Stimulated activated CD4-positive, alpha-beta T cell treated with anti-CD3 and anti-CD28 coated beads, Interleukin-4, amount 100 ng/mL, for 24 hours (primary cell): ENCODE data around the gene NCOR2.

Experiments
- DNase-seq: peaks from one replicate; pipeline ENCODE4 v3.0.0-alpha.2; 2020

Gene NCOR2

DNA sequence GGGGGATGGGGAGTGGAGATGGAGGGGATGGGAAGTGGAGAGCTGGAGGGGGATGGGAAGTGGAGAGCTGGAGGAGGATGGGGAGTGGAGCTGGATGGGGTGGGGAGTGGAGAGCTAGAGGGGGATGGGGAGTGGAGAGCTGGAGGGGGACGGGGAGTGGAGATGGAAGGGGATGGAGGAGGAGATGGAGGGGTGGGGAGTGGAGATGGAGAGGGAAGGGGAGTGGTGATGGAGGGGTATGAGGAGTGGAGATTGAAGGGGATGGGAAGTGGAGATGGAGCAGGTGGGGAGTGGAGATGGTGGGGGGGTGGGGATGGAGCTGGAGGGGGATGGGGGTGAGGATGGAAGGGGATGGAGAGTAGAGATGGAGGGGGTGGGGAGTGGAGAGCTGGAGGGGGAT, 26.1 kb downstream of the NCOR2 start:
- no peak for DNase-seq

DNA sequence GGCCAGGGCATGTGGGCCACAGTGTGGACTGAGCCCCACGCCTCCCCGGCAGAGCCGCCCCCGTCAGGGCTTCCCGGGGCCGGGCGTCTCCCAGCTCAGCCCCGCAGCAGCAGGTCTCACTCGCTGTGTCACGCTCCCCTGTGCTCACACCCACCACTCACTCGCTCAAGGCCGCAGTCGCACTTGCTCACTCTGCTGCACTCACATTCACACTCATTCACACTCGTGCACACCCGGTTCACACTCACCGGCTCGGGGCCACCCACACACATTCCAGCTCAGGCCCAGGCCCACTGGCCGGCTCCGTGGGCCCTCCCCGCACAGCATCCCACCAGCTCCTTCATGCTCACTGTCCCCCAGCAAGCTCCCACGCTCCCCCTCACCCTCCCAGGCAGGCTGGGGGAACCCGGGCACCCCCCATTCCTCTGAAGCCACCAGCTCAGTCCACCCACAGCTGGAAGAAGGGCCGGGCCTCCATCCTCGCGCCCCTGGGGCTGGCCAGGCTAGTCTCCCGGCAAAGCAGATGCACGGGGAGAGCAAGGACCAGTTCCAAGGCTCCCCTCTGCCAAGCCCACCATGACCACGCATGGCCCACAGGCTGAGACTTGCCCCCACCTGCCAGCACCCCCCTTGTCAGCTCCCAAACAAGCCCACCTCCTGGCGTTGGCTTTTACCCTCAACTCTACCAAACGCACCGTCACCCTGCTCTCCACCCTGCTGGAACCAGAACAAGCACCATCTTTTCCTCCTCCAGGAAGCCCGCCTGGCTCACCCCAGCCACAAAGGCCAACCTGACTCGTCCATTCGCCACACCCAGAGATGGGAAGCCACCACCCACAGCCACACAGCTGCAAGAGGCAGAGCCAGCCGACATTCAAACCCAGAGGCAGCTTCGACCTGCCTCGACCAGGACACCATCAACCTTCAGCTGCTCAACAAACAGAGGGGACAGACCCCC, 28.0 kb downstream of the NCOR2 start:
- DNase-seq: no peak

DNA sequence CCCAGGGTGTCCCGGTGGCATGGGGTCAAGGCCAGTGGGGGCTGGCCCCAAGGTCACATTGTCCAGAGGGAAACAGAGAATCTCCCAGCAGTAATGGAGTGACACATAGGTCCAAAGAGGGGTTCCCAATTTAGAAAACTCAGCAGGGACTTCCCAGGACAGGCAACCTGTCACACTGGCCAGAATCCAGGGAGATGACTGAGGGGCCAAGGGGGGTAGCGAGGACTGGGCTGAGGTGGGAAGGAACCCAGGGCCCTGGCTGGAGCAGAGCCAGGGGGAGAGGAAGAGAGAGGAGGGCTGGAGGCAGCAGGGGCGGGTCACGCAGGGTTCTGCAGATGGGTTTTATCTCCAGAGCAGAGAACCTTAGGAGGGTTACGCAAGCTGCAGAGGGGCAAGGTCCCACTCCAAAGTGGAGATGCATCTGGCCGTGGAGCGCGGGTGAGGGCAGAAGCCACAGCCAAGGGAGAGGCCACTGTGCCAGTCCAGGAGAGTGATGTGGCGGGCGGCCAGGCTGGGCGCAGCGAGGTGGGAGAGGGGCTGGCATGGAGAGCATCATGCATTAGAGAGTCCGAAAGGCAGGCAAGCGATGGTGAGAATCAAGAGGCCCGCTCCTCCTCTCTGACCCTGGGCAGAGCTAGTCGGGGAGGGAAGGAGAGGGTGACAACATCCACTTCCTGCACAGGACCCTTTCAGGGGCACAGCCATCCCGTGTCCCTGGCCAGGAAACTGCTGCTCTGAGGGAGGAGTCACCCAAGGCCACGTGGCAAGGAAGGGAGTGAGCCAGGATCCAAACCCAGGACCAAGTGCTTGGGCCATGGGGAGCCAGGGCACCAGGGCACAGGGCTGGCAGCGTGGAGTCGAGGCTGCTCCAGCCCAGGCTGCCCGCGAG, 29.0 kb downstream of the NCOR2 start:
- DNase-seq: no peak

DNA sequence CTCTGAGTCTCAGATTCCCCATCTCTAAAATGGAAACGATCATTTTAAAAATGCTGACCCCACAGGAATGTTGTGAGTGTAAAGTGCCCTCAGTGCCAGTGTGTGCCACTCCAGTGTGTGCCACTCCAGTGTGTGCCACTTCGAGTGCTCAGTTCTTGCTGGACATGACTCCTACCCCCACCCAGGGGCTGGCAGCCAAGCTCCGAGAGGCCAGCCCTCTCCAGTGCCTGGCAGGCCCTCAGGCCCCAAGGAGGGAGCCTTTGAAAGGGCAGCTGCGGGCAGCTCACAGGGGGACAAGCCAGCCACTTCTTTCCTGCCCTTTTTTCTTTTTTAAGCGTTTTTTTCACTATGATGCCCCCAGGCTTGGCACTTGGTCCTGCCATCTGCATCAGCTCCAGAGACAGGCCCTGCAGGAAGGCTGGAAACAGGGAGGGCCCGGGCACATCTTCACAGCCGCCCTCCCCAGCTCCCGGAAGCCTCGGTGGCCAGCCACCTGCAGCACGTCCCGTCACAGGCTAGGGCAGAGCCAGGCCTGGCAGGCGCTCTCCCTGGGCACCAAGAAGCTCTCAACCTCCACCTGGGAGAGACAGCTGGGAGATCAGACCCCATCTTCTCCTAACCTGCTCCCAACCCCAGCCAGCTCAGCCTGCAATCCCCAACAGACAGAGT, 29.8 kb downstream of the NCOR2 start:
- DNase-seq: no peak

DNA sequence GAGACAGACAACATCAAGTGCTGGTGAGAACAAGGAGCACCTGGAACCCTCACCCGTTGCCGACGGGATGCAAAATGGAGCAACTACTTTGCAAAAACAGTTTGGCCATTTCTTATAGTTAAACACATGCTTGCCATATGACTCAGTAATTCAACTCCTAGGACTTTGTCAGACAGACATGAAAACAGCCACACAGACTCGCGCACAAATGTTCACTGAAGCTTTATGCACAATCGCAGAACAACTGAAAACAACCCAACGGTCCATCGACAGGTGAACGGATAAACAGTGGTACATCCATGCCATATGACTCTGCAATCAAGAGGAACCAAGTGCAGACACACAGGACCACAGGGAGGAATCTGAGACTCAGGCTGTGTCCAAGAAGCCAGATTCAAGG, 30.8 kb downstream of the NCOR2 start:
- no peak for DNase-seq

DNA sequence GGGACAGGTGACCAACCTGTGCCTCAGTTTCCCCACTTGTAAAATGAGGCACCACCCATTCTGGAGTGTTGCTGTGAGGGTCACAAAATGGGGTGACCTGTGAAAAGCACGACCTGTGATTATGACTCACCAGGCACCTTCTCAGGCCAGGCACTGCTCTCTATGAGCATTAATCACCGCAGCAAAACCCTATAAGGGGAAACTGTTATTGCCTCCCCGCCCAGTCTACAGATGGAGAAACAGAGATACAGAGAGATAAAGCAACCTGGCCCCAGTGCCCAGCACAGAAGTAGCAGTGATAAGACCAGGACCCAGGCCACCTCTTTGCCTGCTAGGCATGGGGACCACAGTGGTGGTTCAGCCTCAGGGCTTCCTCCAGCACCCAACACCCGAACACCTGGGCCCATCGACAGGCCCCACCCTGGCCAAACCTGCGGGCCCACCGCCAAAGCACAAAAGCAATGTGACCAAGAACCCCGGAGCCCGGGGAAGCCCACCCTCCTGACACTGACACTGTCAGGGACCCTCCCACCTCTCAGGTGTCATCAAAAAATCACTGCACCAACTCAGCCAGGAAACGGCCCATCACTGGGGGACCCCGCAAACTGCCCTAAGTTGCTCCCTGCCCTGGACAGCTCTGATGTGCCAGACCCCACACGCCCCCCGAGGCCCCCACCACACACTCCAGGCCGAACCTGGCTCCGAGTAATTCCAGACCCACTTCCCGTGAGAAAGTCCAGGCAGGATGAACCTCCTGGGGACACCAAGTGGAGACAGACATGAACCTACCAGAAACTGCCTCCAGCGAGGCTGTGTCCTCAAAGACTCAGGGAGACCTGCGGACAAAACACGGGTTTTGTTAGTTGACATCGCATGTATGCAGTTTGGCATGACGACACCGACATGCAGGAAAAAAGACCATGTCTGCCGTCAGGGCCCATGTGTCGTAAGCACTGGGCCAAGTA, 32.4 kb downstream of the NCOR2 start:
- no peak for DNase-seq

DNA sequence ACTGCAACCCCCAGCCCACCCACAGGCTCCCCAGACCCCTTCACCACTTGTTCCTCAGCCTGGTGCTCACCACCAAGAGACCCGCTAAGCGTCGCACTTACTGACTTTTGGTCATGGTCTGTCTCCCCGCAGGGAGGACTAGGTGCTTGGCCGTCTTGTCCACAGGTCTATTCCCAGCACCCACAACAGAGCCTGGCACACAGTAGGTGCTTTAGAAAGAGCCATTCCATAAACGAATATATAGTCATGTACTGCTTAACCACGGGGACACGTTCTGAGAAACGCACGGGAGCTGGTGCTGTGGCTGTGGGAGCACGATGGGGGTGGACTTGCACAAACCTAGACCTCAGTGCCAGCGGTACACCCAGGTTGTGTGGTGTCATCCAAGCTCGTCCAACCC, 34.0 kb downstream of the NCOR2 start:
- DNase-seq: no peak

DNA sequence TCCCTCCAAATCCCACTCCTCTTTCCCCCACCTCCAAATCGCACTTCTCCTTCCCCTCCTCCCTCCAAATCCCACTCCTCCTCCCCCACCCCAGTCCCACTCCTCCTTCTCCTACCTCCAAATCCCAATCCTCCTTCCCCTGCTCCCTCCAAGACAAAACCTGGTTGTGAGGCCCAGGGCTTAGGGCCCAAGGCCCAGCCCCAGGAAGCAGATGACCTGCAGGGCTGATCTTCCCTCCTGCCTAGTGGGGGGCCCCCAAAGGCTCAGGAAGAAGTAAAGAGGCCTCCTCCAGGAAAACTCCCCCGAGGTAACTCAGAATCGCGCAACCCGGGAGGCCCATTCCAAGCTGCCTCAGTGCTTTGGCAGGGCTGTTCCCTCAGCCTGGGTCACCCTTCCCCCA, 34.4 kb downstream of the NCOR2 start:
- DNase-seq: no peak

DNA sequence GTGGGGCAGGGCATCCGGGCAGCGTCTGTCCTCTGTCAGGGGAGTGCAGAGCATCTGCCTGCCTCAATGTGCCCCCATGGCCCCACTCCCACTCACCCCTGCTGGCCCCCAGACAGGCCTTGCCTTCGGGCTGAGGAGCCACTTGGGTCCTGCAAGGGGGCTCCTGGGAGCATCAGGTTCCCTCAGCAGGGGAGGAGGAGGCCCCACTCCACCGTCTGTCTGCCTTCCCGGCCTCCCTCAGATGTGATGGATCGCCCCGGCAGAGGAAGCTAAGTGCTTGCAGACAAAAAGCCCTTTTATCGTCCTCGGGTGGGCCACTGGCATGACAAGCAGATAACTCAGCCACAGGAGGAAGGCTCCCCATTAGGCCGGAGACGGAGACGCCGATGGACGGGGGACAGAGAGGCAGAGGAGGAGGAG, 35.1 kb downstream of the NCOR2 start:
- no peak for DNase-seq

DNA sequence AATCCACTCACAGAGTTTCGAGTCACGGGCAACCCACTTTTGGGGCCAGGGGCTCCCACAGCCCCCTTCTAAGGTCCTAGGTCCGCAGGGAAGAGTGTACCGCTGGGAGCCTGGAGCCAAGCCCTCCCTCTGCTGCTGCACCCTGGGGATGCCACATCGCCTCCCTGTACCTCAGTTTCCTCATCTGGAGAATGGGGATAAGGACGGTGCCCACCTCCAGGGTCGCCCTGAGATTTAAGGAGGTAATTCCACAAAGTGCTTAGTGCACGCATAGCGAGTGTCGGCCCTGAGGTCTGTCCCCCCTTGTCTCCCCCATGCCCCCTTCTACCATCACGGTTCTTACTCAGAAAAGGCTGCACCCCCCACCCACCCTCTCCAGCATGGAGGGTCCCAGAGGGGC, 35.5 kb downstream of the NCOR2 start:
- DNase-seq: no peak

DNA sequence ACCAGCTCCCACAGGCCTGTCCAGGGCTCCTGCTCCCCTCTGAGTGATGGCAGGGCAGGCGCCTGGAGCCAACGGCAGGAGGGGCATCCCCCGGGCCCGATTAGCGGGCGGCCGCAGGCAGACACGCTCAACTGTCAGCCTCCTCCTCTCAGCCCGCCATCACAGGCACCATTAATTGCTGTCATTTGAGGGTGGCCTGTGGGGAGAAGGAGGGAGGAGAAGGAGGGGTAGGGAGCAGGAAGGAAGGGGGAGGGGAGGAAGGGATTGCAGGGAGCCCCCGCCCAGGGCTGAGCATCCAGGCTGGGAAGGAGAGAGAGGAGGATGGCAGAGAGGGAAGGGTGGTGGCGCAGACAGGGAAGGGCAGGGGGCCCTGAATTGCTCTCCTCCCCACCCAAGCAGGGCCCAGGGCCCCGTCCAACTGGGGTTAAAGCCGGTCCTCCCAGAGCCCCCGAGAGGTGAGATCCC, 36.1 kb downstream of the NCOR2 start:
- no peak for DNase-seq

DNA sequence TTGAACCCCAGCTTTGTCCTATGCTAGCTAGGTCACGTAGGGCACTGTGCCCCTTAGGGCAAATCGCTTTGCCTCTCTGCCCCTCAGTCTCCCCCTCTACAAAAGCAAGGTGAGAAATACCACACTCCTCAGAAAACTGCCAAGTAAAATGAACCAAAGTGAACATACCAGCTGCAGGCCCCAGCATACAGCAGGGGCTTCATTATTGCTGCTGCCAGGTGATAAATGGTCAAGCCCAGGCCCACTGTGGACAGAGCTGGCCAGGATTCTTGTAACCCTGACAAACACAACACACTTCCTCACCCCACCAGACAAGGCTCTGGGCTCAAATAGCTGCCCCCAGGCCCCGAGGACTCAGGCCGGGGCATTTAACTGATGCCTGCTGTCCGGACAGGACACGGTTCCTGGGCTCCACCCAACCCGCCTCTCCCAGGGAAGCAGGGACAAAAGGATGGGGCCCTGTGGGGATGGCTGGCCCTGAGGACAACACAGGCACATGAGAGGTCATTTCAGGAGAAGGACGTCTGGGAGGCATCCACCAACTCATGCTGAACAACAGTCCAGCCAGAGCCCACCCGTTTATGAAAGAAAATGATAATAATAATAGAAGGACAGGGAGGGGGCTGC, 36.7 kb downstream of the NCOR2 start:
- DNase-seq: no peak

DNA sequence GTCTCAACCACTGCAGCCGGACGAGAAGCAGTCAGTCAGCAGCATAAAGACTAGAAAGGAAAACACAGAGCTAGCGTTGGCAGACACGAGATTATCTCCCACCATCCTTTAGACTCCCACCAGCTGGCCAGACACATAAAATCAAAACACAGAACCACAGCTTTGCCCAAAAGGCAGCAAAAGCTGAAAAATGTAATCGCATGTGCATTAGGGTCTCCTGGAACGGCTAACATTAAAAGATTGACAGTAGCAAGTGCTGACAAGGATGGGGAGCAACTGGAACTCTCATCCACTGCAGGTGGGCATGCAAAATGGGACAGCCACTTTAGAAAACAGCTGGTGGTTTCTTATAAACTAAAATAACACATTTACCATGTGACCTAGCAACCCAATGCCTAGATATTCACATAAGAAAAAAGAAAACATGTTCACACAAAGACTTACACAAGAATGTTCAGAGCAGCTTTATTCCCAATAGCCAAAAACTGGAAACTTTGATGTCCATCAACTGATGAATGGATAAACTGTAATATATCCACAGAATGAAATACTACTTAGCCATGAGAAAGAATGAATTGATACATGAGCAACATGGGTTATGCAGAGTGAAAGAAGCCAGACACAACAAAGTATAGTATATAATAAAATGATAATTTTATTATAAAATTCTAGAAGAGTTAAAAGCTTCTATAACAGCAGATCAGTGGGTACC, 37.7 kb downstream of the NCOR2 start:
- no peak for DNase-seq

DNA sequence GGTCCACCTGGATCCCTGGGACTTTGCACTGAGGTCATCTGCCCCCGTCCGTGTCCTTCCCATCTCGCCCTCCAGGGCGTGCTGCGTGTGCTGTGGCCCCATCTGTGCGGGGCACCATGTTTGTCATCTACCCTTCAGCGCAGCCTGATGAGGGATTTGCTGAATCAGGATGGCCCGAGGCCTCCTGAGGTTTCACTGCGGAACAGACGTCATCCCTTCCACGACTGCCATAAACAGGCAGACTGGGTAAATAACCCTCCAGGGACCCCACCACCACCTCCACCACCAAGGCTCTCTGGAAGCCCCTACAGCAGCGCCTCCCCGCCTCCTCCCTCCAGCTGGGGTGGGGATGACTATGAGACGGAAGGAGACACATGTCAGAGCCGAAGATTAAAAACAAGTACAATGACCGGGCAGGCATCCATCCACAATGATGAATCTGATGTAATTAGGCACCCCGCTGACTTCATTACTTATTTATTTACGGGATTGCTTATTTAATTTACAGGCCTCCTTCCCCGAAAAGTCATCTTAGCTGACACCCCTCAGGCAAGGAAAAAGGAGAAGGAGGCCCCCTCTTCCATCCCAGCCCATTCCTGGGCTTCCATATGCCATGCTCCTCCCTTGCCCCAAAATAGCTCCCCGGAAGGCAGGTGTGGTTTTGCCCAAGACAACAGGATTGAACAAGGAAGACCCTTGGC, 39.4 kb downstream of the NCOR2 start:
- DNase-seq: no peak

DNA sequence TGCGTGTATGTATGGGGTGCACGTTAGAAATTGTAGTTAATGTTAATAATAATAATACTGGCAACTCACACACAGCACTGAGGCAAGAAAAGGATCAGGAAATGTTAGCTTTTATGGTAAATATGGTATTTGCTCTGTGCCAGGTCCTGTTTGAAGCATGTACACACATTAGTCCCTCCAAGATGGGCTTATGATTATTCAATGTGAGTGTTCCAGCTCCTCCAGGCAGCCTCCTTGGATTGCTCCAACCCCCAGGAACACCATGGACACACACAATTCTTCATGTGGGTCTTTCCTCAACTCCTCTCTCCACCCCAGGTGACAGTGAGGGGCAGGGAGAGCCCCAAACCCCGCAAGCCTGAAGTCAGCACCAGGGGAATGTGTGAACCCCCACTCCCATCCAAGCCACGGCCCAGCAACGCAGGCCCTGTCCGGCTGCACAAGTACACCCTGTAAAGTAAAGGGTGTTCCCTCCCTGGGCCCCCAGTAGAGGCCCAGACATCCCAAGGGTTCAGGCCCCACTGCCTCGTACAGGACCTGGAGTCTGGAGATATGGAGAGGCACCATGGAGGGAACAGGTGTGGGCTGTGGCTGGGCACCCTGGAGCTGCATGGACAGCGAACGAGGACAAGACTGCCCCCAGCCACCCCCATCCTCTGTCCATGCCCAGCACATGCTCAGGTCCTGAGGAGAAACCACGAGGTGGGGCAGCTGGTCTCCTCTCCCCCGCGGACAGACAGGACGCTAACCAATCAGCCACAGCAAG, 41.3 kb downstream of the NCOR2 start:
- DNase-seq: no peak

DNA sequence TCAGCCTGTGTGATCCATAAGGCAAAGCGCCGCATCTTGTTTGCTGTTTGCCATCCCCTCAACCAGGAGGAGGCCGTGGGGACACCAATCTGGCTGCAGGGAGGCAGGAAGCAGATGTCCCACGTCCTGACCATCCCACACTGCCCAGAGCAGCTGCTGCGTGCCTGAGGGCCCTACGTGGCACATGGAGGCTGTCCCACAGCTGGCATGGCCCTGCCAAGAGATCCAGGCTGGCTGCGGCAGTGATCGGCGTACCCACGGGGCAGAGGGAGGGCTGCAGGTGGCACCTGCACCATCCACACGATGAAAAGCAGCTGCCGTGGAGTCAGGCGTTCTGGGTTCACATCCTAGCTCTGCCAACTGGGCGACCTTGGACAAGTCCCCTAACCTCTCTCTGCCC, 42.0 kb downstream of the NCOR2 start:
- DNase-seq: no peak

DNA sequence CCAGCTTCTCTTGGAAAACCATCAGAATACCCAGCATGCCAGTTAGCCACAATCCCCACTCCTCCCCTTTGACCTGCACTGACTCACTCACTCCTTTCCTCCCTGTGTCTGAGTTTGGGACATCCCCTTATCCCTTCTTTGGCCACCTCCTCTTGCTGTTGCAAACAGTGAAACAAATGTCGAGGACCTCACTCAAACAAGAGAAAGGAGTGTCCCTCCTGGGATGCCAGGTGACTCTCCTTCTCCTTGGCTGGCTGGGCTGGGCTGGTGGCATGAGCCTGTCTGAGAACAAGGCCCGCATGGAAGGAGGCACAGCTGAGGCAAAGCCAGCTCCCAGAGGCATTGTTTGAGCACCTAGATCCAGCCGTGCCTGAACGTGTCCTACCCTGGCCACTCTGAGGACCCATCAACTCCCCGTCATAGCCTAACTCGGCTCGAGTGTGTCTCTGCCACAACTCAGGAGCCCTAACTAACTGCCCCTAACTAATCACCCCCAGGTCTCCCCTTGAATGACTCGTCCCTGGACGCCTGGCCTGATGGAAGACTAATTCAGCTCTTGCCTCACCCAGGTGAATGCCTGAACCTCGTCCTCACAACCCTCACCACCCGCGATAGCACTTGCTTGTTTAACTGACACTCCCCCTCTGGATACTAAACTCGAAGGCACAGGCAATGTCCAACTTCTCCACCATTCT, 43.0 kb downstream of the NCOR2 start:
- DNase-seq: no peak

DNA sequence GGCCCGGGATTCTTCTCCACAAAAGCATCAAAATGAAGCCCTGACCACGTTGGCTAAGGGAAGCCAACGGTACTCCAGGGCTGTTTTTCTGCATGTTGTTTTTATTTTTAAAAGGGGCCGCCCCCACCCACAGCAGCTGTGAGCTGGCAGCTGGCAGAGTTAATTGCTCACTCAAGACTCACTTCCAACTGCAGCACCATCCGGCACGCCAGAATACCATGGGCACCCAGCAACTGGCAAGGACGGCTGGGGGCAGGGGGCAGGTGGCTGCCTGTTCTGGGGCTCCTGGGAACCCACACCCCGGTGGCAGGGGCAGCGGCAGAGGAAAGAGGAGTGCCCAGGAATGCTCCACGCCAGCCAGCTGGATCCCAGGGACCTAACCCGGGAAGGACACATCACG, 44.3 kb downstream of the NCOR2 start:
- no peak for DNase-seq

DNA sequence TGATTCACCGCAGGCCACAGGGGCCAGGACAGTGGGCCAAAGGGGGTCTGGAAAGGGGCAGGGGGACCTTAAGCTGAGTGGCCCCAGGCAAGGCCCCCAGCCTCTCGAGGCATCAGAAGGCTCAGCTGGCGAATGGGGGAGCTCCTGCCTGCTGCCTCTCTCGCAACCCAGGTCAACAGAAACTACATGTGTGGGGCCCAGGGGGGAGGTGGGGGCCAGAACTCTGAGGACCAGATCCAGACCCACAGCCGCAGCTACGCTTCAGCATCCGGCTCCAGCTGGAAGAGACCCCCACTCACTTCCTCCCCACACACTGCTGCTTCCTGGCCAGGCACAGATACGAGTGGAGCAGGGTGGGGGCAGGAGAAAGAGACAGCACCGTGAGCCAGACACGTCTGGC, 46.5 kb downstream of the NCOR2 start:
- DNase-seq: no peak
